ENCODE measurements around the gene RIN3. TPM values are rescaled to one million over a fixed set of nuclear protein-coding genes. Genes with fewer than 3 reads are reported as not detected.

The RIN3 gene
- total RNA-seq, 1 donor from 2014 or later = 0.22 TPM

GRCh38 chr14:92539419-92539818, 25.8 kb downstream of the RIN3 start:
- Histone ChIP-seq H4K20me1 (ENCODE audit: low read depth) (no peaks in the 10 kb centered on the region), H3K9ac (no peak overlapping the region), H3K27me3 (no peaks in the 10 kb centered on the region), H2AFZ (replicated peaks) (no peak overlapping the region), H3F3A (ENCODE audit: low read depth) (no peaks in the 10 kb centered on the region), H3K4me1 (peaks cover 8% of the 10 kb centered on the region), H3K4me3 (no peak overlapping the region), H3K27ac (no peak overlapping the region), H3K36me3 (no peaks in the 10 kb centered on the region), H3K4me2 (no peak overlapping the region), H3K9me3 (ENCODE audit: low read depth) (no peaks in the 10 kb centered on the region), H3K79me2 (ENCODE audit: low read depth) (no peaks in the 10 kb centered on the region)
- Mint-ChIP-seq H3K9me3 (no peaks in the 10 kb centered on the region), H3K36me3 (no peaks in the 10 kb centered on the region), H3K4me3 (no peak overlapping the region), H3K27me3 (ENCODE audit: insufficient read depth, low read depth) (peaks cover 4% of the 10 kb centered on the region), H3K4me1 (peaks cover 16% of the 10 kb centered on the region), H3K27ac (no peak overlapping the region)
- DNase-seq (ENCODE audit: low spot score) = no peak
- TF ChIP-seq, protein P1, sequence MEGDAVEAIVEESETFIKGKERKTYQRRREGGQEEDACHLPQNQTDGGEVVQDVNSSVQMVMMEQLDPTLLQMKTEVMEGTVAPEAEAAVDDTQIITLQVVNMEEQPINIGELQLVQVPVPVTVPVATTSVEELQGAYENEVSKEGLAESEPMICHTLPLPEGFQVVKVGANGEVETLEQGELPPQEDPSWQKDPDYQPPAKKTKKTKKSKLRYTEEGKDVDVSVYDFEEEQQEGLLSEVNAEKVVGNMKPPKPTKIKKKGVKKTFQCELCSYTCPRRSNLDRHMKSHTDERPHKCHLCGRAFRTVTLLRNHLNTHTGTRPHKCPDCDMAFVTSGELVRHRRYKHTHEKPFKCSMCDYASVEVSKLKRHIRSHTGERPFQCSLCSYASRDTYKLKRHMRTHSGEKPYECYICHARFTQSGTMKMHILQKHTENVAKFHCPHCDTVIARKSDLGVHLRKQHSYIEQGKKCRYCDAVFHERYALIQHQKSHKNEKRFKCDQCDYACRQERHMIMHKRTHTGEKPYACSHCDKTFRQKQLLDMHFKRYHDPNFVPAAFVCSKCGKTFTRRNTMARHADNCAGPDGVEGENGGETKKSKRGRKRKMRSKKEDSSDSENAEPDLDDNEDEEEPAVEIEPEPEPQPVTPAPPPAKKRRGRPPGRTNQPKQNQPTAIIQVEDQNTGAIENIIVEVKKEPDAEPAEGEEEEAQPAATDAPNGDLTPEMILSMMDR (IDR thresholded peaks at IDR 0.05) = no peak
- TF ChIP-seq EZH2phosphoT487 (IDR thresholded peaks at IDR 0.05) (no peak), EZH2 (IDR thresholded peaks at IDR 0.05) (no peak)

DNA sequence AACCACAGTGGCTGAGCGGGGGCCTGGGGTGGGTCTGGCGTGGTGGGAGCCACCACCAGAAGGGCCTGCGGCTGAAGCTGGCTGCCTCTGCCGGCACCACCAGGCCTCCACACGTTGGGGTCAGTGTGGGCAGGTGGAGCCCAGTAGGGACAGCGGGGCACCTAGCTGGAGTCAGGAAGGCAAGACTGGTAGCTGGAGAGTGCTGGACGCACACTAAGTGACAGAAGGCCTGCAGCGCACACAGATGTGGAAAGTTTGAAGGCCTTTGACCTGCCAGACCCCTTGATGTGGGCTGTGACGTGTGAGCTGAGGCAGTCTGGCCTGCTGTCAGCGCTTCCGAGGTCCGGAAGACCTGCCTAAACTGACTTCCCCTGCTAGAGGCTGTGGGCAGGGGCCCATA, 26.3 kb downstream of the RIN3 start:
- no peaks in the 10 kb centered on the region for H3K36me3 ChIP-seq
- Mint-ChIP-seq H3K4me3 (no peak overlapping the region), H3K9me3 (no peaks in the 10 kb centered on the region), H3K27me3 (ENCODE audit: insufficient read depth, low read depth) (peaks cover 4% of the 10 kb centered on the region), H3K4me1 (peaks cover 13% of the 10 kb centered on the region), H3K27ac (no peak overlapping the region), H3K36me3 (no peaks in the 10 kb centered on the region)
- H2AFZ ChIP-seq (replicated peaks) = no peak overlapping the region
- H3K9me3 ChIP-seq (ENCODE audit: low read depth) = no peaks in the 10 kb centered on the region
- H3K27me3 ChIP-seq = no peaks in the 10 kb centered on the region
- DNase-seq (ENCODE audit: low spot score) = no peak
- H3K4me2 ChIP-seq = no peak overlapping the region
- no peaks in the 10 kb centered on the region for H3K79me2 ChIP-seq (ENCODE audit: low read depth)
- no peaks in the 10 kb centered on the region for H4K20me1 ChIP-seq (ENCODE audit: low read depth)
- peaks cover 8% of the 10 kb centered on the region for H3K4me1 ChIP-seq
- no peak overlapping the region for H3K9ac ChIP-seq
- H3F3A ChIP-seq (ENCODE audit: low read depth) = no peaks in the 10 kb centered on the region
- TF ChIP-seq, protein P1 (IDR thresholded peaks at IDR 0.05) = no peak
- TF ChIP-seq EZH2 (IDR thresholded peaks at IDR 0.05) (no peak), EZH2phosphoT487 (IDR thresholded peaks at IDR 0.05) (no peak)
- H3K4me3 ChIP-seq = no peak overlapping the region
- H3K27ac ChIP-seq = no peak overlapping the region

GRCh38 chr14:92540472-92541048, 27.0 kb downstream of the RIN3 start:
- Mint-ChIP-seq H3K9me3 (no peaks in the 10 kb centered on the region), H3K4me3 (no peak overlapping the region), H3K27me3 (ENCODE audit: insufficient read depth, low read depth) (peaks cover 4% of the 10 kb centered on the region), H3K27ac (peak overlapping the region; percentile 84), H3K4me1 (peaks cover 8% of the 10 kb centered on the region), H3K36me3 (no peaks in the 10 kb centered on the region)
- TF ChIP-seq EZH2phosphoT487 (IDR thresholded peaks at IDR 0.05) (no peak), EZH2 (IDR thresholded peaks at IDR 0.05) (no peak)
- TF ChIP-seq, protein P1 (IDR thresholded peaks at IDR 0.05) = no peak
- no peak overlapping the region for H3K4me3 ChIP-seq
- peaks cover 8% of the 10 kb centered on the region for H3K4me1 ChIP-seq
- H3K9ac ChIP-seq = no peak overlapping the region
- no peaks in the 10 kb centered on the region for H4K20me1 ChIP-seq (ENCODE audit: low read depth)
- no peak overlapping the region for H3K27ac ChIP-seq
- H3F3A ChIP-seq (ENCODE audit: low read depth) = no peaks in the 10 kb centered on the region
- no peak overlapping the region for H2AFZ ChIP-seq (replicated peaks)
- no peak for DNase-seq (ENCODE audit: low spot score)
- H3K27me3 ChIP-seq = no peaks in the 10 kb centered on the region
- no peaks in the 10 kb centered on the region for H3K79me2 ChIP-seq (ENCODE audit: low read depth)
- no peaks in the 10 kb centered on the region for H3K36me3 ChIP-seq
- no peaks in the 10 kb centered on the region for H3K9me3 ChIP-seq (ENCODE audit: low read depth)
- no peak overlapping the region for H3K4me2 ChIP-seq

Data from neural progenitor cell (in vitro differentiated cells).